GM23338 (cell line): ENCODE data around the gene CCRL2. TPM values are rescaled to one million over a fixed set of nuclear protein-coding genes. Genes with fewer than 3 reads are reported as not detected.
A peak's percentile ranks its signal among the peaks of the same experiment; 100 is the strongest.

Experiments
- ATAC-seq: fragments of 200-7000 bp; cut with Tn5 transposase; 3 replicates; pipeline ENCODE4 v1.9.1; 2020
- DNase-seq: peaks from one replicate; pipeline ENCODE4 v3.0.0-alpha.2; 2015; ENCODE audit warnings: low spot score
- H2AFZ ChIP-seq: fragments of 200-600 bp; sonication (generic); 2 replicates; pipeline ENCODE4 v1.8.0; 2016; ENCODE audit warnings: antibody characterized with exemption, mild to moderate bottlenecking, moderate library complexity
- H3F3A ChIP-seq: fragments of 200-600 bp; sonication (generic); replicated peaks from 2 replicates; pipeline ENCODE4 v1.8.0; 2017; ENCODE audit warnings: antibody characterized with exemption, mixed run types, low read depth
- H3K27ac ChIP-seq: fragments of 200-600 bp; sonication (generic); 2 replicates; pipeline ENCODE4 v1.6.1; 2016; ENCODE audit warnings: low read depth
- H3K27me3 ChIP-seq: fragments of 200-600 bp; sonication (generic); 2 replicates; pipeline ENCODE4 v1.8.0; 2016; ENCODE audit warnings: mild to moderate bottlenecking, mixed run types, moderate library complexity; ENCODE audit not compliant: insufficient read depth
- H3K36me3 ChIP-seq: fragments of 200-600 bp; sonication (generic); 2 replicates; pipeline ENCODE4 v1.8.0; 2016; ENCODE audit warnings: mild to moderate bottlenecking; ENCODE audit not compliant: insufficient read depth
- H3K4me1 ChIP-seq: fragments of 200-600 bp; sonication (generic); 2 replicates; pipeline ENCODE4 v1.8.0; 2016; ENCODE audit warnings: mild to moderate bottlenecking, moderate library complexity; ENCODE audit not compliant: insufficient read depth
- H3K4me2 ChIP-seq: fragments of 200-600 bp; sonication (generic); 2 replicates; pipeline ENCODE4 v1.7.1; 2017; ENCODE audit warnings: mixed run types
- H3K4me3 ChIP-seq: fragments of 200-600 bp; sonication (generic); 2 replicates; pipeline ENCODE4 v1.6.1; 2016; ENCODE audit warnings: mixed run types
- H3K79me2 ChIP-seq: fragments of 200-600 bp; sonication (generic); replicated peaks from 2 replicates; pipeline ENCODE4 v1.8.0; 2017; ENCODE audit warnings: mild to moderate bottlenecking; ENCODE audit not compliant: insufficient read depth
- H3K9me2 ChIP-seq: fragments of 200-600 bp; sonication (generic); 2 replicates; pipeline ENCODE4 v1.8.0; 2017; ENCODE audit not compliant: insufficient read depth
- H4K20me1 ChIP-seq: fragments of 200-600 bp; sonication (generic); replicated peaks from 2 replicates; pipeline ENCODE4 v1.8.0; 2017; ENCODE audit warnings: mild to moderate bottlenecking; ENCODE audit not compliant: insufficient read depth
- H3K27ac Mint-ChIP-seq: 2 replicates; pipeline ENCODE4 v1.8.0; 2020; ENCODE audit warnings: inconsistent platforms, mild to moderate bottlenecking, moderate library complexity, mixed read lengths
- H3K27me3 Mint-ChIP-seq: 3 replicates; pipeline ENCODE4 v1.8.0; 2022; ENCODE audit warnings: low read depth, mild to moderate bottlenecking, moderate library complexity, mixed read lengths, inconsistent platforms; ENCODE audit not compliant: insufficient read depth, poor library complexity
- H3K36me3 Mint-ChIP-seq: 3 replicates; pipeline ENCODE4 v1.8.0; 2021; ENCODE audit warnings: low read depth, mild to moderate bottlenecking, inconsistent platforms, moderate library complexity, mixed read lengths
- H3K4me1 Mint-ChIP-seq: 3 replicates; pipeline ENCODE4 v1.8.0; 2020; ENCODE audit warnings: mild to moderate bottlenecking, inconsistent platforms, mixed read lengths
- H3K4me3 Mint-ChIP-seq: 3 replicates; pipeline ENCODE4 v1.8.0; 2021; ENCODE audit warnings: moderate library complexity, mild to moderate bottlenecking, inconsistent platforms, mixed read lengths
- H3K9me3 Mint-ChIP-seq: 3 replicates; pipeline ENCODE4 v1.8.0; 2020; ENCODE audit warnings: moderate library complexity, mild to moderate bottlenecking, inconsistent platforms, mixed read lengths
- CTCF ChIP-seq, 2 experiments: fragments of 200-600 bp in 1 of 2; sonication (generic) in 1 of 2; conservative IDR thresholded peaks; 2 replicates each; pipeline versions ENCODE4 v1.5.1 to v1.6.1; 2016 to 2017; ENCODE audit warnings: antibody characterized with exemption in 2 of 2, low read depth in 2 of 2, mild to moderate bottlenecking in 2 of 2, moderate library complexity in 1 of 2
- EZH2 ChIP-seq: fragments of 200-600 bp; sonication (generic); IDR thresholded peaks from one replicate; pipeline ENCODE4 v1.8.0; 2017; ENCODE audit warnings: antibody characterized with exemption, mild to moderate bottlenecking, low read depth; ENCODE audit not compliant: unreplicated experiment
- EZH2phosphoT487 ChIP-seq: fragments of 200-600 bp; sonication (generic); IDR thresholded peaks from one replicate; pipeline ENCODE4 v1.8.1; 2018; ENCODE audit warnings: antibody characterized with exemption; ENCODE audit not compliant: unreplicated experiment
- JUNB ChIP-seq: IDR thresholded peaks from one replicate; pipeline ENCODE4 v1.6.1; 2016; ENCODE audit warnings: antibody characterized with exemption; ENCODE audit not compliant: unreplicated experiment
- NANOG ChIP-seq: IDR thresholded peaks from 2 replicates; pipeline ENCODE4 v1.6.1; 2016; ENCODE audit warnings: antibody characterized with exemption, borderline replicate concordance
- POLR2AphosphoS5 ChIP-seq: IDR thresholded peaks from 2 replicates; pipeline ENCODE4 v1.6.1; 2016; ENCODE audit warnings: antibody characterized with exemption, low read depth
- STAT1 ChIP-seq: IDR thresholded peaks from one replicate; pipeline ENCODE4 v1.6.1; 2016; ENCODE audit warnings: antibody characterized with exemption; ENCODE audit not compliant: unreplicated experiment
- ZNF114 ChIP-seq: fragments of 250-450 bp; sonication (Bioruptor Pico); IDR thresholded peaks from 2 replicates; pipeline ENCODE4 v1.5.0; 2020; ENCODE audit warnings: mild to moderate bottlenecking, moderate library complexity
- polyA plus RNA-seq: library from polyadenylated mRNA; unstranded; fragments of >200 nt; fragmentation: Nextera tagmentation; extraction: Ambion mirVana; gene quantifications from 2 replicates; pipeline ENCODE4 v1.2.1, GENCODE V29; 2016
- total RNA-seq: library from RNA; depleted of rRNA; stranded (reverse); fragments of >200 nt; shearing (Covaris generic); gene quantifications from 2 replicates; pipeline ENCODE4 v1.2.3, GENCODE V29; 2014
- TF ChIP-seq, protein P1 (sequence below): IDR thresholded peaks from 2 replicates; pipeline ENCODE4 v1.6.1; 2016; ENCODE audit warnings: antibody characterized with exemption
- TF ChIP-seq, protein P2 (sequence below): IDR thresholded peaks from one replicate; pipeline ENCODE4 v1.6.1; 2018; ENCODE audit warnings: antibody characterized with exemption; ENCODE audit not compliant: unreplicated experiment

CCRL2 gene
- total and polyA plus RNA-seq, 2 experiments from 2014 or later, result not detected

GRCh38 chr3:46372492-46373359, 34.3 kb upstream of the CCRL2 start:
- no peaks in the 10 kb centered on the region for H3K36me3 ChIP-seq
- TF ChIP-seq STAT1 (no peak), CTCF (conservative IDR thresholded peaks at IDR 0.05; ENCODE audit: low read depth in 2 of 2) (peak; percentile 67 to 79), ZNF114 (CRISPR knock-in tag) (no peak)
- peak; percentile 51 for ATAC-seq
- H3K4me3 ChIP-seq, result no peak overlapping the region
- Mint-ChIP-seq H3K4me3 (no peak overlapping the region), H3K9me3 (no peaks in the 10 kb centered on the region; the same call in 2 of the 3 replicates), H3K27ac (no peak overlapping the region), H3K4me1 (peaks cover 17% of the 10 kb centered on the region), H3K36me3 (no peaks in the 10 kb centered on the region; the same call in 2 of the 3 replicates), H3K27me3 (no peaks in the 10 kb centered on the region)
- H3K4me2 ChIP-seq, result no peak overlapping the region
- H3F3A ChIP-seq, result no peaks in the 10 kb centered on the region
- H3K79me2 ChIP-seq, result no peaks in the 10 kb centered on the region
- peak; percentile 52 for DNase-seq
- H3K4me1 ChIP-seq, result peaks cover 8% of the 10 kb centered on the region
- H2AFZ ChIP-seq, result no peak overlapping the region
- H4K20me1 ChIP-seq, result no peaks in the 10 kb centered on the region; the same call in none of the 2 replicates
- no peaks in the 10 kb centered on the region for H3K27me3 ChIP-seq
- H3K9me2 ChIP-seq, result no peaks in the 10 kb centered on the region
- no peak overlapping the region for H3K27ac ChIP-seq

GRCh38 chr3:46374755-46375154, 32.3 kb upstream of the CCRL2 start:
- no peak overlapping the region for H2AFZ ChIP-seq
- H3K9me2 ChIP-seq, result no peaks in the 10 kb centered on the region
- Mint-ChIP-seq H3K36me3 (no peaks in the 10 kb centered on the region; the same call in 2 of the 3 replicates), H3K9me3 (peaks cover 2% of the 10 kb centered on the region; the same call in 2 of the 3 replicates), H3K27me3 (peaks cover 2% of the 10 kb centered on the region), H3K27ac (no peak overlapping the region), H3K4me3 (no peak overlapping the region), H3K4me1 (peaks cover 17% of the 10 kb centered on the region)
- H3K27ac ChIP-seq, result no peak overlapping the region
- H3F3A ChIP-seq, result no peaks in the 10 kb centered on the region
- peaks cover 8% of the 10 kb centered on the region for H3K4me1 ChIP-seq
- H3K36me3 ChIP-seq, result no peaks in the 10 kb centered on the region
- DNase-seq (no peak), ATAC-seq (no peak)
- no peak overlapping the region for H3K4me2 ChIP-seq
- no peaks in the 10 kb centered on the region; the same call in none of the 2 replicates for H4K20me1 ChIP-seq
- no peak overlapping the region for H3K4me3 ChIP-seq
- H3K27me3 ChIP-seq, result no peaks in the 10 kb centered on the region
- no peaks in the 10 kb centered on the region for H3K79me2 ChIP-seq
- TF ChIP-seq, protein P1, sequence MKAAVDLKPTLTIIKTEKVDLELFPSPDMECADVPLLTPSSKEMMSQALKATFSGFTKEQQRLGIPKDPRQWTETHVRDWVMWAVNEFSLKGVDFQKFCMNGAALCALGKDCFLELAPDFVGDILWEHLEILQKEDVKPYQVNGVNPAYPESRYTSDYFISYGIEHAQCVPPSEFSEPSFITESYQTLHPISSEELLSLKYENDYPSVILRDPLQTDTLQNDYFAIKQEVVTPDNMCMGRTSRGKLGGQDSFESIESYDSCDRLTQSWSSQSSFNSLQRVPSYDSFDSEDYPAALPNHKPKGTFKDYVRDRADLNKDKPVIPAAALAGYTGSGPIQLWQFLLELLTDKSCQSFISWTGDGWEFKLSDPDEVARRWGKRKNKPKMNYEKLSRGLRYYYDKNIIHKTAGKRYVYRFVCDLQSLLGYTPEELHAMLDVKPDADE, result no peak
- TF ChIP-seq EZH2phosphoT487 (no peak), JUNB (no peak), NANOG (no peak), STAT1 (no peak), EZH2 (no peak), POLR2AphosphoS5 (no peak)
- TF ChIP-seq, protein P2, sequence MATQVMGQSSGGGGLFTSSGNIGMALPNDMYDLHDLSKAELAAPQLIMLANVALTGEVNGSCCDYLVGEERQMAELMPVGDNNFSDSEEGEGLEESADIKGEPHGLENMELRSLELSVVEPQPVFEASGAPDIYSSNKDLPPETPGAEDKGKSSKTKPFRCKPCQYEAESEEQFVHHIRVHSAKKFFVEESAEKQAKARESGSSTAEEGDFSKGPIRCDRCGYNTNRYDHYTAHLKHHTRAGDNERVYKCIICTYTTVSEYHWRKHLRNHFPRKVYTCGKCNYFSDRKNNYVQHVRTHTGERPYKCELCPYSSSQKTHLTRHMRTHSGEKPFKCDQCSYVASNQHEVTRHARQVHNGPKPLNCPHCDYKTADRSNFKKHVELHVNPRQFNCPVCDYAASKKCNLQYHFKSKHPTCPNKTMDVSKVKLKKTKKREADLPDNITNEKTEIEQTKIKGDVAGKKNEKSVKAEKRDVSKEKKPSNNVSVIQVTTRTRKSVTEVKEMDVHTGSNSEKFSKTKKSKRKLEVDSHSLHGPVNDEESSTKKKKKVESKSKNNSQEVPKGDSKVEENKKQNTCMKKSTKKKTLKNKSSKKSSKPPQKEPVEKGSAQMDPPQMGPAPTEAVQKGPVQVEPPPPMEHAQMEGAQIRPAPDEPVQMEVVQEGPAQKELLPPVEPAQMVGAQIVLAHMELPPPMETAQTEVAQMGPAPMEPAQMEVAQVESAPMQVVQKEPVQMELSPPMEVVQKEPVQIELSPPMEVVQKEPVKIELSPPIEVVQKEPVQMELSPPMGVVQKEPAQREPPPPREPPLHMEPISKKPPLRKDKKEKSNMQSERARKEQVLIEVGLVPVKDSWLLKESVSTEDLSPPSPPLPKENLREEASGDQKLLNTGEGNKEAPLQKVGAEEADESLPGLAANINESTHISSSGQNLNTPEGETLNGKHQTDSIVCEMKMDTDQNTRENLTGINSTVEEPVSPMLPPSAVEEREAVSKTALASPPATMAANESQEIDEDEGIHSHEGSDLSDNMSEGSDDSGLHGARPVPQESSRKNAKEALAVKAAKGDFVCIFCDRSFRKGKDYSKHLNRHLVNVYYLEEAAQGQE, result no peak
